Type B pancreatic cell (in vitro differentiated cells): Measurements from ENCODE around the gene SEC14L5. TPM values are rescaled to one million over a fixed set of nuclear protein-coding genes. Genes with fewer than 3 reads are reported as not detected.
"Not testable (repeated sequence)": the region's sequence is repeated elsewhere in the genome, so short reads cannot be mapped to it uniquely, and the experiment has no call there.

ENCODE experiments used
- DNase-seq: peaks from one replicate; pipeline ENCODE4 v3.0.0; 2021; ENCODE audit warnings: mixed read lengths; ENCODE audit not compliant: unreplicated experiment; ENCODE audit errors: extremely low spot score
- H3K27ac Mint-ChIP-seq: 2 replicates; pipeline ENCODE4 v1.8.0; 2021; ENCODE audit warnings: mild to moderate bottlenecking, mixed read lengths
- H3K27me3 Mint-ChIP-seq: 2 replicates; pipeline ENCODE4 v1.8.0; 2021; ENCODE audit warnings: mixed read lengths
- H3K36me3 Mint-ChIP-seq: 2 replicates; pipeline ENCODE4 v1.8.0; 2021; ENCODE audit warnings: mixed read lengths
- H3K4me1 Mint-ChIP-seq: one replicate; pipeline ENCODE4 v1.8.0; 2021; ENCODE audit warnings: mixed read lengths; ENCODE audit not compliant: unreplicated experiment
- H3K4me3 Mint-ChIP-seq: 2 replicates; pipeline ENCODE4 v1.8.0; 2021; ENCODE audit warnings: mild to moderate bottlenecking, mixed read lengths
- H3K9me3 Mint-ChIP-seq: 2 replicates; pipeline ENCODE4 v1.8.0; 2021; ENCODE audit warnings: mixed read lengths
- total RNA-seq: library from RNA; stranded (reverse); gene quantifications from 2 replicates; pipeline ENCODE4 v1.2.1, GENCODE V29; 2021; ENCODE audit warnings: low replicate concordance
- TF ChIP-seq, protein P1 (sequence below): fragments of 200-600 bp; sonication (generic); conservative IDR thresholded peaks from 2 replicates; pipeline ENCODE4 v1.5.0; 2021; ENCODE audit warnings: antibody characterized with exemption, mild to moderate bottlenecking

Gene SEC14L5
- total RNA-seq, 1 donor from 2014 or later: 0.92 TPM

DNA sequence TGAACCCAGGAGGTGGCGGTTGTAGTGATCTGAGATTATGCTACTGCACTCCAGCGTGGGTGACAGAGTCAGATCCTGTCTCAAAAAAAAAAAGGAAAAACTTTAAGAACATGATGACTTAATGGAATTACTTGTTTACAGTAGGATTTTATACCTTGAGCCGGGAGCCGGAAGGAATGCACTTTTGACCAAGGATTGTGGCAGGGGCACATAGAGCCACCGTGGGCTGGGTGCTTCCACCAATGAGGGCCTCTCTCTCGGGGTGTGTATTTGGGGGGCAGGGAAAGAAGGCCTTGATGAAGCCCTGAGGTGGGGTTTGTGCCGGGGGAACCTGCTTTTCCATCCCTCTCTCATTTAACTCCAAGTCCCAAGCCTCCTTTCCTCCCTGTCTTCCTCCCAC, 82.3 kb downstream of the SEC14L5 start:
- DNase-seq: no peak
- Mint-ChIP-seq H3K4me1 (no peaks in the 10 kb centered on the region), H3K27me3 (peaks cover 27% of the 10 kb centered on the region), H3K36me3 (no peaks in the 10 kb centered on the region), H3K4me3 (no peak overlapping the region), H3K9me3 (no peaks in the 10 kb centered on the region), H3K27ac (no peak overlapping the region)
- TF ChIP-seq, protein P1, sequence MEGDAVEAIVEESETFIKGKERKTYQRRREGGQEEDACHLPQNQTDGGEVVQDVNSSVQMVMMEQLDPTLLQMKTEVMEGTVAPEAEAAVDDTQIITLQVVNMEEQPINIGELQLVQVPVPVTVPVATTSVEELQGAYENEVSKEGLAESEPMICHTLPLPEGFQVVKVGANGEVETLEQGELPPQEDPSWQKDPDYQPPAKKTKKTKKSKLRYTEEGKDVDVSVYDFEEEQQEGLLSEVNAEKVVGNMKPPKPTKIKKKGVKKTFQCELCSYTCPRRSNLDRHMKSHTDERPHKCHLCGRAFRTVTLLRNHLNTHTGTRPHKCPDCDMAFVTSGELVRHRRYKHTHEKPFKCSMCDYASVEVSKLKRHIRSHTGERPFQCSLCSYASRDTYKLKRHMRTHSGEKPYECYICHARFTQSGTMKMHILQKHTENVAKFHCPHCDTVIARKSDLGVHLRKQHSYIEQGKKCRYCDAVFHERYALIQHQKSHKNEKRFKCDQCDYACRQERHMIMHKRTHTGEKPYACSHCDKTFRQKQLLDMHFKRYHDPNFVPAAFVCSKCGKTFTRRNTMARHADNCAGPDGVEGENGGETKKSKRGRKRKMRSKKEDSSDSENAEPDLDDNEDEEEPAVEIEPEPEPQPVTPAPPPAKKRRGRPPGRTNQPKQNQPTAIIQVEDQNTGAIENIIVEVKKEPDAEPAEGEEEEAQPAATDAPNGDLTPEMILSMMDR: no peak

DNA sequence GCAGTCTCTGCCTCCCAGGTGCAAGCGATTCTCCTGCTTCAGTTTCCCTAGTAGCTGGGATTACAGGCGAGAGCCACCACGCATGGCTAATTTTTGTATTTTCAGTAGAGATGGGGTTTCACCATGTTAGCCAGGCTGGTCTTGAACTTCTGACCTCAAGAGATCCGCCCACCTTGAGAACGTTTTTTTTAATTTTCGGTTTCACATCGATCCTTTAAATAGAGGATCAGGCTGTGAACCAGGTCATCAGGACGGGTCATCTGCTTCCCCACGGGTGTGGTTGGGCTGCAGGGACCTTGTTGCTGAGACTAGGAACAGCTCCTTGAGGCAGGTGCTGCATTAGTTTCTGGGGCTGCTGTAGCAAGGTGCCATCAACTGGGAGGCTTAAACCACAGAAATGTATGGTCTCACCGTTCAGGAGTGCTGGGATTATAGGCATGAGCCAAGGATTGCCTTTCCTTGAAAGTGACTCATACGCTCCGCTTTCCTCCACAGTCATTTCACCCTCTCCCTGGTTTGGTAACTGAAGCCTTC, 83.5 kb downstream of the SEC14L5 start:
- Mint-ChIP-seq H3K4me1 (no peaks in the 10 kb centered on the region), H3K27ac (no peak overlapping the region), H3K9me3 (no peaks in the 10 kb centered on the region), H3K36me3 (no peaks in the 10 kb centered on the region), H3K27me3 (peaks cover 26% of the 10 kb centered on the region), H3K4me3 (no peak overlapping the region)
- TF ChIP-seq, protein P1: no peak
- no peak for DNase-seq

DNA sequence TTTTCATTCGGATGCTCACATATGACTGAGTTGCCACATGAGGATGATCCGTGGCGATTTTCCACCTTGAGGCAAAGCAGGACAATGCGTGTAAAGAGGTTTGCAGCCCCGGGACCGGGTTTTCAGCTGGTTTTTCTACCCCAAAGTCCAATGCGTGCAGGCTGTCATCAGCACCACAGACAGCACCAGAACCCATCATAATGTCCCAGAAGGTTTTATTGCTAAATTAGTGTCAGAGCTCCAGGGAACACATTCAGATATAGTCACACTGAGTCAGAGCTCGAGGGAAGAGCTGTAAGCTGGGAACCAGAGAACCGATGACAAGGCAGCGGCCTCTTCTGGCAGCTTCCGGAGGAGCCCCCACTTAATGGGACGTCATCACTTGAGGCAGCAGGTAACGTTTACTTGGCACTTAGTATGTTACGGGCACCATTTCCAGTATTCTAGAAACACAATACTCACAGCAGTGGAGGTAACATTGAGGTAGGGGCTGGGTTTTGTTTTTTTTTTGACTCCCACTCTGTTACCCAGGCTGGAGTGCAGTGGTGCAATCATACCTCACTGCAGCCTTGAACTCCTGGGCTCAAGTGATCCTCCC, 84.5 kb downstream of the SEC14L5 start:
- Mint-ChIP-seq H3K4me3 (no peak overlapping the region), H3K36me3 (no peaks in the 10 kb centered on the region), H3K27ac (no peak overlapping the region), H3K9me3 (no peaks in the 10 kb centered on the region), H3K4me1 (no peaks in the 10 kb centered on the region), H3K27me3 (peaks cover 23% of the 10 kb centered on the region)
- DNase-seq: no peak
- TF ChIP-seq, protein P1: peak; percentile 23

DNA sequence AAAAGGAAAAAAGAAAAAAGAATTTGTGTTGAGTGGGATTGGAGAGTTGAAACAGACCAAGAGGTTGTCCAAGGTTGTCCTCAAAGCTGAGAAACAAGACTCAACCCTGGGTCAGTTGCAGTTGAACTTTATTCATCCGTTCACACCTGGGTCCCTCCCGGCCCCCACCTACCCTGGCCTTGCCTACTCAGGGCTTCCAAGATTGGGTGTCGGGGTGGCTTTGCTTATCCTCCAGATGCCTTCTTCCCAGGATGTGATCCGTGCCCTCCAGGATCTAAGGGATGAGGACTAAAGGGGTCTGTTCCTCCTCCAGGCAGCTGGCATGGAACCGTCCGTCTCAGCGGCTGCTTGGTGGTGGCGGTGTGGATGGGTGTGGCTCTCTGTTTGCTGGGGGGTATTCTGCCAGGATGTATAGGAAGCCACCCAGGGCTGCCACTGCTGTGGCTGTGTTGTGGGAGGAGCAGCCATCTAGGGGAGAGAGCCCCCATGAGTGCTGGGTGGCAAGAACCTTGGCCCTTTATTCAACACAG, 85.9 kb downstream of the SEC14L5 start:
- no peak overlapping the region for H3K4me3 Mint-ChIP-seq
- peaks cover 31% of the 10 kb centered on the region for H3K27me3 Mint-ChIP-seq
- H3K27ac Mint-ChIP-seq: no peak overlapping the region
- no peak for DNase-seq
- no peaks in the 10 kb centered on the region for H3K9me3 Mint-ChIP-seq
- no peaks in the 10 kb centered on the region for H3K4me1 Mint-ChIP-seq
- no peaks in the 10 kb centered on the region for H3K36me3 Mint-ChIP-seq
- TF ChIP-seq, protein P1: no peak

DNA sequence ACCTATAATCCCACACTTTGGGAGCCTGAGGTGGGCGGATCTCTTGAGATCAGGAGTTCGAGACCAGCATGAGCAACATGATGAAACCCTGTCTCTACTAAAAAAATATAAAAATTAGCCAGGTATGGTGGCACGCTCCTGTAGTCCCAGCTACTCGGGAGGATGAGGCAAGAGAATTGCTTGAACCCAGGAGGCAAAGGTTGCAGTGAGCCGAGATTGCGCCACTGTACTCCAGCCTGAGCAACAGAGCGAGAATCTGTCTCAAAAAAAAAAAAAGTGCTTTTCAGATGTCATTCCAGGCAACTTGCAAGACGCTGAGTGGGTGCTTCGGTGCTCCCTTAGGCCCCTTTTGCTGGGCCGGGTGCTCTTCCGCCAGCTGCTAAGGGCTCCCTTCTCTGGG, 86.5 kb downstream of the SEC14L5 start:
- not testable (repeated sequence) for H3K36me3 Mint-ChIP-seq, H3K9me3 Mint-ChIP-seq, H3K4me1 Mint-ChIP-seq, H3K4me3 Mint-ChIP-seq, DNase-seq, H3K27ac Mint-ChIP-seq
- peaks cover 34% of the 10 kb centered on the region for H3K27me3 Mint-ChIP-seq

DNA sequence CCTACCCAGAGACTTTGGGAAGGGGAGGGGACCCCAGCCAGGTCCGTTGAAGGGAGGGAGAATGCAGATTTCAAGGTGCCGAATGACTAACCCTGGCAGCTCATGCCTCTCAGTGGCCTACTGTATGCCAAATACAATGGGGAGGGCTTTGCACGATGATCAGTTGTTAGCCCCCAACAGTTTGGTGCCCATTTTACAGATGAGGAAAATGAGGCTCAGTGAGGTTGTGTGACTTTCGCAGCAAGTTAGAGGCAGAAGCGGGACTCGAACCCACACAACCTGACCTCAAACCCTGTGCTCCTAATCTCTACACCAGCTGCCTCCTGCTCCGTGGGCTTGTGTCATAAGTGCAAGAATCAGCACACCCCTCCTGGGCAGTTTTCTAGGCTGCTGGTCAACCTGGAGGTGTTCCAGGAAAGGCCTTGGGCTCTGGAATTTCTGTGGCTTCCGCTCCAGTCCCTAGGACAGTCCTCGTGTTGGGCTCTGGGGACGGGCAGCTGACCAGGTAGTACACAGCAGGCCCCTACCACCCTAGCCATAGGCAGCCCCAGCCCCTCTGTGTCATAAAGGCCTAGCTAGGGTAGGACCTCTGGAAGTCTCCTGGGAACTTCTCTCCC, 87.5 kb downstream of the SEC14L5 start:
- H3K4me1 Mint-ChIP-seq: no peaks in the 10 kb centered on the region
- peaks cover 40% of the 10 kb centered on the region for H3K27me3 Mint-ChIP-seq
- H3K36me3 Mint-ChIP-seq: no peaks in the 10 kb centered on the region
- H3K27ac Mint-ChIP-seq: no peak overlapping the region
- no peak for DNase-seq
- no peaks in the 10 kb centered on the region for H3K9me3 Mint-ChIP-seq
- TF ChIP-seq, protein P1: no peak
- no peak overlapping the region for H3K4me3 Mint-ChIP-seq
